Neuronal stem cell (in vitro differentiated cells): ENCODE data around the gene TREML4.
"Not testable (repeated sequence)": the region's sequence is repeated elsewhere in the genome, so short reads cannot be mapped to it uniquely, and the experiment has no call there.

Source experiments
- DNase-seq: peaks from one replicate; pipeline ENCODE4 v3.0.0-alpha.2; 2013; ENCODE audit warnings: low spot score
- H2AFZ ChIP-seq: one replicate; pipeline ENCODE4 v1.6.1; 2013; ENCODE audit warnings: mild to moderate bottlenecking, low read length, inconsistent platforms
- H2AK5ac ChIP-seq: 2 replicates; pipeline ENCODE4 v1.6.1; 2013; ENCODE audit warnings: low read depth, mild to moderate bottlenecking, inconsistent platforms, low read length, moderate library complexity, mixed read lengths
- H2BK120ac ChIP-seq: 2 replicates; pipeline ENCODE4 v1.6.1; 2013; ENCODE audit warnings: low read depth, mild to moderate bottlenecking, inconsistent platforms, low read length, moderate library complexity, mixed read lengths
- H2BK12ac ChIP-seq: one replicate; pipeline ENCODE4 v1.6.1; 2013; ENCODE audit warnings: low read length, inconsistent platforms
- H2BK15ac ChIP-seq: 2 replicates; pipeline ENCODE4 v1.6.1; 2013; ENCODE audit warnings: mild to moderate bottlenecking, low read length, inconsistent platforms, mixed read lengths
- H2BK5ac ChIP-seq: one replicate; pipeline ENCODE4 v1.6.1; 2013; ENCODE audit warnings: inconsistent platforms, mild to moderate bottlenecking, low read length, moderate library complexity
- H3K14ac ChIP-seq: one replicate; pipeline ENCODE4 v1.6.1; 2013; ENCODE audit warnings: low read length, inconsistent platforms
- H3K18ac ChIP-seq: 2 replicates; pipeline ENCODE4 v1.6.1; 2013; ENCODE audit warnings: low read length, inconsistent platforms
- H3K23ac ChIP-seq: 2 replicates; pipeline ENCODE4 v1.6.1; 2013; ENCODE audit warnings: low read depth, mild to moderate bottlenecking, mixed read lengths, low read length, inconsistent platforms; ENCODE audit not compliant: poor library complexity
- H3K27ac ChIP-seq: replicated peaks from 3 replicates; pipeline ENCODE4 v1.5.1; 2013; ENCODE audit warnings: low read length, inconsistent platforms
- H3K27me3 ChIP-seq, 3 experiments: 2 replicates each; pipeline ENCODE4 v1.6.1; 2013; ENCODE audit warnings: low read length in 3 of 3, mild to moderate bottlenecking in 2 of 3, inconsistent platforms in 1 of 3, low read depth in 1 of 3, mixed read lengths in 1 of 3, moderate library complexity in 1 of 3; ENCODE audit not compliant: control insufficient read depth in 3 of 3, insufficient read depth in 3 of 3
- H3K36me3 ChIP-seq, 2 donors: replicated peaks in 1 of 2; 2 replicates each; pipeline ENCODE4 v1.6.1; 2013; ENCODE audit warnings: low read length in 2 of 2; ENCODE audit not compliant: control insufficient read depth in 2 of 2, insufficient read depth in 2 of 2
- H3K4ac ChIP-seq: 2 replicates; pipeline ENCODE4 v1.6.1; 2013; ENCODE audit warnings: inconsistent platforms, mild to moderate bottlenecking, low read length, moderate library complexity
- H3K4me1 ChIP-seq, 2 donors: 1 replicate in 1 of 2; 2 replicates in 1 of 2; pipeline ENCODE4 v1.6.1; 2013; ENCODE audit warnings: low read length in 2 of 2, low read depth in 1 of 2; ENCODE audit not compliant: control insufficient read depth in 2 of 2, insufficient read depth in 1 of 2
- H3K4me2 ChIP-seq: one replicate; pipeline ENCODE4 v1.6.1; 2013; ENCODE audit warnings: mild to moderate bottlenecking, low read length, inconsistent platforms; ENCODE audit not compliant: insufficient read depth, poor library complexity, severe bottlenecking
- H3K4me3 ChIP-seq, 2 donors: 2 replicates each; pipeline ENCODE4 v1.5.1; 2013; ENCODE audit warnings: low read length in 2 of 2, mild to moderate bottlenecking in 2 of 2, inconsistent platforms in 1 of 2, moderate library complexity in 1 of 2
- H3K79me1 ChIP-seq: one replicate; pipeline ENCODE4 v1.6.1; 2013; ENCODE audit warnings: low read depth, mild to moderate bottlenecking, inconsistent platforms, low read length, moderate library complexity
- H3K9ac ChIP-seq: one replicate; pipeline ENCODE4 v1.6.1; 2013; ENCODE audit warnings: mild to moderate bottlenecking, low read depth, low read length, inconsistent platforms; ENCODE audit not compliant: poor library complexity
- H3K9me3 ChIP-seq, 2 donors: replicated peaks in 1 of 2; 2 replicates each; pipeline versions ENCODE3 to v1.6.1; 2013; ENCODE audit warnings: low read length in 2 of 2, mild to moderate bottlenecking in 2 of 2, inconsistent platforms in 1 of 2, low read depth in 1 of 2, mixed read lengths in 1 of 2, moderate library complexity in 1 of 2; ENCODE audit not compliant: control insufficient read depth in 2 of 2, insufficient read depth in 1 of 2
- H4K8ac ChIP-seq: one replicate; pipeline ENCODE4 v1.6.1; 2013; ENCODE audit warnings: low read depth, mild to moderate bottlenecking, inconsistent platforms, low read length, moderate library complexity
- H4K91ac ChIP-seq: one replicate; pipeline ENCODE4 v1.6.1; 2013; ENCODE audit warnings: low read length, low read depth, mild to moderate bottlenecking, inconsistent platforms; ENCODE audit not compliant: poor library complexity
- WGBS, 2 donors: extraction: QIAGEN DNeasy Blood & Tissue Kit; methylation state at CpG; one replicate each; pipeline ENCODE4 v1.1.7; 2013; ENCODE audit warnings: missing lambda C conversion rate in 2 of 2, mixed read lengths in 1 of 2; ENCODE audit not compliant: insufficient read length in 2 of 2, insufficient replicate concordance in 1 of 2; ENCODE audit errors: extremely low coverage in 2 of 2; 5-methylcytosine and 5-hydroxymethylcytosine counted together

Gene TREML4

GRCh38 chr6:41246529-41246928 lies 18.4 kb downstream of the TREML4 start:
- not testable (repeated sequence) for H3K4me3 ChIP-seq, H3K14ac ChIP-seq, H2BK5ac ChIP-seq, H2BK15ac ChIP-seq, H4K91ac ChIP-seq, H3K9ac ChIP-seq, H3K23ac ChIP-seq, DNase-seq, H2AFZ ChIP-seq, H3K4me1 ChIP-seq, H2AK5ac ChIP-seq, H3K4ac ChIP-seq, H3K79me1 ChIP-seq, H3K27ac ChIP-seq, H2BK120ac ChIP-seq, H2BK12ac ChIP-seq, H4K8ac ChIP-seq, H3K4me2 ChIP-seq, H3K9me3 ChIP-seq, H3K36me3 ChIP-seq, H3K27me3 ChIP-seq, H3K18ac ChIP-seq
- no CpG with 5 or more reads among the region's 4 CpGs for WGBS, 2 donors

- no peaks in the 10 kb centered on the region for H3K4me1 ChIP-seq
- no peak overlapping the region for H2BK12ac ChIP-seq
- no peak overlapping the region for H3K4ac ChIP-seq
- no peak overlapping the region for H2BK15ac ChIP-seq
- H3K14ac ChIP-seq: no peak overlapping the region
- H3K9me3 ChIP-seq: no peaks in the 10 kb centered on the region
- H3K18ac ChIP-seq: no peak overlapping the region
- H3K36me3 ChIP-seq: no peaks in the 10 kb centered on the region
- no peak overlapping the region for H3K9ac ChIP-seq
- H2BK5ac ChIP-seq: no peak overlapping the region
- no peak overlapping the region for H2BK120ac ChIP-seq
- DNase-seq: no peak
- no peak overlapping the region for H4K91ac ChIP-seq
- H2AK5ac ChIP-seq: no peak overlapping the region
- H3K23ac ChIP-seq: no peak overlapping the region
- H3K4me3 ChIP-seq: no peak overlapping the region
- H4K8ac ChIP-seq: no peak overlapping the region
- no peaks in the 10 kb centered on the region for H3K27me3 ChIP-seq
- no peak overlapping the region for H3K27ac ChIP-seq
- no peak overlapping the region for H2AFZ ChIP-seq
- no peaks in the 10 kb centered on the region for H3K79me1 ChIP-seq
- no CpG with 5 or more reads among the region's 9 CpGs for WGBS, 2 donors
- no peak overlapping the region for H3K4me2 ChIP-seq
Measured at GRCh38 chr6:41247288-41247865, 19.2 kb downstream of the TREML4 start.

- Histone ChIP-seq H3K4me3 (no peak overlapping the region), H2BK15ac (no peak overlapping the region), H3K9ac (no peak overlapping the region), H3K4ac (no peak overlapping the region), H3K9me3 (no peaks in the 10 kb centered on the region), H3K18ac (no peak overlapping the region), H2BK12ac (no peak overlapping the region), H3K14ac (no peak overlapping the region), H3K27me3 (peaks cover 0 to 4% (median 0%) of the 10 kb centered on the region in 3 experiments), H3K4me1 (no peaks in the 10 kb centered on the region), H2BK120ac (no peak overlapping the region), H4K91ac (no peak overlapping the region), H3K23ac (no peak overlapping the region), H2BK5ac (no peak overlapping the region), H4K8ac (no peak overlapping the region), H3K4me2 (no peak overlapping the region), H3K27ac (no peak overlapping the region), H3K79me1 (no peaks in the 10 kb centered on the region), H2AFZ (no peak overlapping the region), H3K36me3 (no peaks in the 10 kb centered on the region), H2AK5ac (no peak overlapping the region)
- no CpG with 5 or more reads among the region's 7 CpGs for whole genome bisulfite sequencing, 2 donors
- no peak for DNase-seq
Measured at GRCh38 chr6:41247882-41248705, 19.9 kb downstream of the TREML4 start.

- H2BK15ac ChIP-seq: no peak overlapping the region
- H2AK5ac ChIP-seq: no peak overlapping the region
- no peaks in the 10 kb centered on the region for H3K9me3 ChIP-seq
- H3K27ac ChIP-seq: no peak overlapping the region
- no peak overlapping the region for H3K4ac ChIP-seq
- WGBS, 2 donors: 100% methylated on average over 1 of the region's 3 CpGs; no CpG with 5 or more reads in 1 of the 2 donors
- no peak overlapping the region for H2AFZ ChIP-seq
- H4K8ac ChIP-seq: no peak overlapping the region
- H3K27me3 ChIP-seq: peaks cover 0 to 4% (median 0%) of the 10 kb centered on the region in 3 experiments
- H2BK12ac ChIP-seq: no peak overlapping the region
- H3K4me1 ChIP-seq: no peaks in the 10 kb centered on the region
- H3K14ac ChIP-seq: peak overlapping the region; percentile 91
- DNase-seq: no peak
- H4K91ac ChIP-seq: no peak overlapping the region
- no peak overlapping the region for H3K18ac ChIP-seq
- no peak overlapping the region for H3K9ac ChIP-seq
- H3K23ac ChIP-seq: no peak overlapping the region
- no peaks in the 10 kb centered on the region for H3K36me3 ChIP-seq
- no peaks in the 10 kb centered on the region for H3K79me1 ChIP-seq
- no peak overlapping the region for H3K4me3 ChIP-seq
- no peak overlapping the region for H2BK120ac ChIP-seq
- H3K4me2 ChIP-seq: no peak overlapping the region
- H2BK5ac ChIP-seq: no peak overlapping the region
Measured at GRCh38 chr6:41252401-41253169, 24.4 kb downstream of the TREML4 start.
